ENCODE results near the gene HMCN1.

GRCh38 chr1:186154651-186155050 is 420.5 kb downstream of the HMCN1 start:
- TF ChIP-seq CTCF (conservative IDR thresholded peaks at IDR 0.05), result no peak
- TF ChIP-seq EZH2 (IDR thresholded peaks at IDR 0.05; ENCODE audit: low read depth), result no peak
